Measurements from ENCODE around the gene TYR. TPM values are rescaled to one million over a fixed set of nuclear protein-coding genes. Genes with fewer than 3 reads are reported as not detected.

Gene TYR
- total RNA-seq, 4 donors from 2014 or later, result not detected

DNA sequence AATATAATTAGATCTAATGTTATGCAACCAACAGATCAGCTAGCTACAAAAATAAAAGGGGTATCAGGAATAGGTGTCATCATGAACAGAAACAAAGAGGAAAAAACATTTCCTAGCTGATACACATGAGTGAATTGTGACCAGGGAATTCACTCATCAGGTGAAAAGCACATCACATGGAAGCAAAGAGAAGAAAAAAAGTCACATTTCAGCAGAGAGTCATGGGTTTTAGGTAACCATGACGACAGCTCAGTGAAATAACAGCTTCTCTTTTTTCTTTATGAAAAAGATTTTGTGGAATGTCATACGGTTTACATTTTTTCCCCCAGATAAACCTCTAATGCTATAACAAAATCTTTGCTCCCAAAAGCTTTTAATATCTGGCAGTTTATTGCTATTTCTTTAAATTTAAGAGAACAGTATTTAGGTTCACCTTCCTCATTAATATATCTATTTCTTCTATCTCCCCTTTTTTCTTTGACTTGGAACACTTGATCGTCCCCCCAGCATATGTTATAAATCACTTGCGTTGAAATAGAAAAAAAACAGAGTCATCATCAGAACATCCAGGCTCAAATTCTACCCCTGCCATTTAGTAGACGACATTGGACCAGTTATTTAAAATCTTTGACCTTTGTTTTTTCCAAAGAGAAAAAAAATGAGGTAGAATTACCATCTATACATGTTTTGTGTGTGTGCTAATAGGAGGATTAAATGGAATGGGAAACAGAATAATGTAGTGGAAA is 5.3 kb downstream of the TYR start:
- H3K27me3 ChIP-seq, result no peaks in the 10 kb centered on the region
- no peaks in the 10 kb centered on the region for H3K36me3 ChIP-seq
- in situ Hi-C loops (cut with MboI; ENCODE audit: low sequenced_read_pairs in 4 of 4), result no loop called here
- ATAC-seq (no peak), DNase-seq (no peak)
- H3K4me1 ChIP-seq, result no peaks in the 10 kb centered on the region
- H3K4me3 ChIP-seq, result no peak overlapping the region
- no peak overlapping the region for H3K27ac ChIP-seq
- no peaks in the 10 kb centered on the region for H3K9me3 ChIP-seq
- intact Hi-C loops (cut with DNase I; ENCODE audit: low total_unique reads), result no loop called here
- TF ChIP-seq POLR2A (IDR thresholded peaks at IDR 0.05), result no peak
- TF ChIP-seq, protein P1, sequence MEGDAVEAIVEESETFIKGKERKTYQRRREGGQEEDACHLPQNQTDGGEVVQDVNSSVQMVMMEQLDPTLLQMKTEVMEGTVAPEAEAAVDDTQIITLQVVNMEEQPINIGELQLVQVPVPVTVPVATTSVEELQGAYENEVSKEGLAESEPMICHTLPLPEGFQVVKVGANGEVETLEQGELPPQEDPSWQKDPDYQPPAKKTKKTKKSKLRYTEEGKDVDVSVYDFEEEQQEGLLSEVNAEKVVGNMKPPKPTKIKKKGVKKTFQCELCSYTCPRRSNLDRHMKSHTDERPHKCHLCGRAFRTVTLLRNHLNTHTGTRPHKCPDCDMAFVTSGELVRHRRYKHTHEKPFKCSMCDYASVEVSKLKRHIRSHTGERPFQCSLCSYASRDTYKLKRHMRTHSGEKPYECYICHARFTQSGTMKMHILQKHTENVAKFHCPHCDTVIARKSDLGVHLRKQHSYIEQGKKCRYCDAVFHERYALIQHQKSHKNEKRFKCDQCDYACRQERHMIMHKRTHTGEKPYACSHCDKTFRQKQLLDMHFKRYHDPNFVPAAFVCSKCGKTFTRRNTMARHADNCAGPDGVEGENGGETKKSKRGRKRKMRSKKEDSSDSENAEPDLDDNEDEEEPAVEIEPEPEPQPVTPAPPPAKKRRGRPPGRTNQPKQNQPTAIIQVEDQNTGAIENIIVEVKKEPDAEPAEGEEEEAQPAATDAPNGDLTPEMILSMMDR (IDR thresholded peaks at IDR 0.05 in 4 of 5, conservative IDR thresholded peaks at IDR 0.05 in 1 of 5), result no peak

DNA sequence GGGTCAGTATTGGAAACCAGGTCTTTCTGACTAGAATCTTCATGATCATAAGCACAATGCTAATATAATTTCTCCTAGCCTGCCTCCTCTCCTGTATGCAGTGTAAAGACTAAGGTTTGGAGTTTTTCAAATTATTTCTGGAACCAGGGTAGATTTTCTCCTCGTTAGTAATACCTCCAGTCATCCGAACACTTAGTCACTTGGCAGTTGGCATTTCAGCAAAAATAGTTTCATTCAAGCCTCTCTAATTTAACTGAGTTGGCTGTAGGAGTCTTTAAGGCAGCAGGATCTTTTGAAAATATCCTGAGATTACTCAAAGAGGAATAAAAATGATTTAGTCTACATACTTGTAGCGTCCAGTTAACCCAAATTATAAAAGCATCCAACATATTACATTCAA is 6.3 kb downstream of the TYR start:
- DNase-seq (no peak), ATAC-seq (no peak)
- no peak overlapping the region for H3K4me3 ChIP-seq
- no peaks in the 10 kb centered on the region for H3K4me1 ChIP-seq
- TF ChIP-seq, protein P1 (IDR thresholded peaks at IDR 0.05 in 4 of 5, conservative IDR thresholded peaks at IDR 0.05 in 1 of 5), result no peak
- no peak for TF ChIP-seq POLR2A (IDR thresholded peaks at IDR 0.05)
- intact Hi-C loops (cut with DNase I; ENCODE audit: low total_unique reads) (no loop called here), in situ Hi-C loops (cut with MboI; ENCODE audit: low sequenced_read_pairs in 4 of 4) (no loop called here)
- no peaks in the 10 kb centered on the region for H3K9me3 ChIP-seq
- no peaks in the 10 kb centered on the region for H3K27me3 ChIP-seq
- H3K36me3 ChIP-seq, result no peaks in the 10 kb centered on the region
- no peak overlapping the region for H3K27ac ChIP-seq

DNA sequence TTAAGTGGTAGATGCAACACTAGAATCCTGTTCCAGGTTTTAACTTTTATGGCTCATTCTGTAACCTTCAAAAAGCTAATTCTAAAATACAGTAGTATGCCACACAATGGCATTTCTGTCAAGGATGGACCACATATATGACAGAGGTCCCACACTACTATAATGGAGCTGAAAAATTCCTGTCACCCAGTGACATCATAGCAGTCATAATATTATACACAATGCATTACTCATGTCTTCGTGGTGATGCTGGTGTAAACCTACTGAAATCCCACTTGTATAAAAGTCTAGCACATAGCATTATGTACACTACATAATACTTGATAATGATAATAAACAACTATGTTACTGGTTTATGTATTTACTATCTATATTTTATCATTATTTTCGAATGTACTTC is 12.1 kb downstream of the TYR start:
- no peak for ATAC-seq

DNA sequence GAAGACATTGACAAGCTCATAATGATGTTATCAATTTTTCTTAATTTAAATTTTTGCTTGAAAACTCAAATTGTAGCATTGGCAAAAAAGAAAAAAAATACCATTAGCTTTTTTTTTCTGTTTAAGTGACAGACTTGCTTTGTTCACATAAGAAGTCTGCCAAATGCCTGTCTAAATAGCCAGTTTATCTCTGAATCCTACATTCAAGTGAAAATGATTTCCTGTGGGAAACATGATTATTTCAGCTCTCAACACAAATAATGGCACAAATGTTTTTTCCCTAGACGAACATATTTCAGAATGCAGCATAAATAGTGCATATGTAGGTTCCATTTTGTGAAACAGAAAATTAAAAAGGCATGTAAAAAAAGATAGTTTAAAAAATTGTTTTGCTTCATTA is 23.5 kb downstream of the TYR start:
- intact Hi-C loops (cut with DNase I; ENCODE audit: low total_unique reads) (no loop called here), in situ Hi-C loops (cut with MboI; ENCODE audit: low sequenced_read_pairs in 4 of 4) (no loop called here)
- no peak overlapping the region for H3K4me3 ChIP-seq
- no peaks in the 10 kb centered on the region for H3K36me3 ChIP-seq
- TF ChIP-seq, protein P1 (IDR thresholded peaks at IDR 0.05 in 4 of 5, conservative IDR thresholded peaks at IDR 0.05 in 1 of 5), result no peak
- TF ChIP-seq POLR2A (IDR thresholded peaks at IDR 0.05), result no peak
- H3K27ac ChIP-seq, result no peak overlapping the region
- H3K9me3 ChIP-seq, result no peaks in the 10 kb centered on the region
- no peak for DNase-seq
- no peak for ATAC-seq
- H3K27me3 ChIP-seq, result no peaks in the 10 kb centered on the region
- no peaks in the 10 kb centered on the region for H3K4me1 ChIP-seq

More for the DNA sequence above, 12.1 kb downstream of the TYR start:
- no peak for DNase-seq
- in situ Hi-C loops (cut with MboI; ENCODE audit: low sequenced_read_pairs in 4 of 4) (no loop called here), intact Hi-C loops (cut with DNase I; ENCODE audit: low total_unique reads) (no loop called here)
- Histone ChIP-seq H3K27ac (no peak overlapping the region), H3K4me1 (no peaks in the 10 kb centered on the region), H3K27me3 (no peaks in the 10 kb centered on the region), H3K36me3 (no peaks in the 10 kb centered on the region), H3K9me3 (no peaks in the 10 kb centered on the region), H3K4me3 (no peak overlapping the region)
- TF ChIP-seq POLR2A (IDR thresholded peaks at IDR 0.05), result no peak
- TF ChIP-seq, protein P1 (IDR thresholded peaks at IDR 0.05 in 4 of 5, conservative IDR thresholded peaks at IDR 0.05 in 1 of 5), result no peak

DNA sequence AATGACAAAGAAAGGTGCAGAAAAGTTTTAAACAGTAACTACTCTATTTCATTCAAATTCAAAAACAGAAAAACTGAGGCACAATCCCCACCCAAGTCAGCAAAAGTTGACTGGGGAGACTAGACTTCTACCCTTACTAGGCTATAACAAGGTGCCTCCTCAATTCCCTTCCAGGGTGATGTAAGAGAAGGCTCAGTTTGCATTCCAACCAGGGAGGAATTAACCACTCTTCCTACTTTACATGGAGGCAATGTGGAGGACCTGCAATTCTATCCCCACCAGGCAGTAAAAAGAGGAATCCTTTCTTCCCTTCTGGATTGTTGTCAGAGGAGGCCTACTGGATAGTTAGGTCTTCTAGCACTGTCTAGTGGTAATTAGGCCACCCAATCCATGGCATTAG is 26.1 kb downstream of the TYR start:
- intact Hi-C loops (cut with DNase I; ENCODE audit: low total_unique reads), result no loop called here

More for the DNA sequence above, 26.1 kb downstream of the TYR start:
- DNase-seq (no peak), ATAC-seq (no peak)
- in situ Hi-C loops (cut with MboI; ENCODE audit: low sequenced_read_pairs in 4 of 4), result no loop called here
- no peak for TF ChIP-seq POLR2A (IDR thresholded peaks at IDR 0.05)
- TF ChIP-seq, protein P1 (IDR thresholded peaks at IDR 0.05 in 4 of 5, conservative IDR thresholded peaks at IDR 0.05 in 1 of 5), result no peak
- H3K36me3 ChIP-seq, result no peaks in the 10 kb centered on the region
- H3K27me3 ChIP-seq, result no peaks in the 10 kb centered on the region
- H3K4me3 ChIP-seq, result no peak overlapping the region
- no peaks in the 10 kb centered on the region for H3K4me1 ChIP-seq
- no peak overlapping the region for H3K27ac ChIP-seq
- no peaks in the 10 kb centered on the region for H3K9me3 ChIP-seq
